NCI-H1105 (cell line): ENCODE measurements around the gene PPM1B.
"Not testable (repeated sequence)": the region's sequence is repeated elsewhere in the genome, so short reads cannot be mapped to it uniquely, and the experiment has no call there.

Source experiments
- DNase-seq: peaks from one replicate; lab custom pipeline; 2025; lab: John Stamatoyannopoulos, UW

PPM1B gene

GRCh38 chr2:44163777-44164176, 4.9 kb upstream of the PPM1B start:
- no peak for DNase-seq

- DNase-seq, result no peak
Observed at GRCh38 chr2:44164617-44165016, 4.1 kb upstream of the PPM1B start.

- DNase-seq, result no peak
Observed at GRCh38 chr2:44166096-44166495, 2.6 kb upstream of the PPM1B start.

GRCh38 chr2:44167311-44167907, 1.3 kb upstream of the PPM1B start:
- DNase-seq, result no peak

GRCh38 chr2:44167908-44168680, 581 bp upstream of the PPM1B start:
- DNase-seq, result peak; percentile 99

GRCh38 chr2:44169155-44169898, 652 bp downstream of the PPM1B start:
- DNase-seq, result no peak

- DNase-seq, result no peak
Observed at GRCh38 chr2:44170311-44170717, 1.6 kb downstream of the PPM1B start.

GRCh38 chr2:44171018-44171417, 2.3 kb downstream of the PPM1B start:
- no peak for DNase-seq

- DNase-seq, result not testable (repeated sequence)
Observed at GRCh38 chr2:44171442-44171841, 2.8 kb downstream of the PPM1B start.

GRCh38 chr2:44172576-44172975, 3.9 kb downstream of the PPM1B start:
- DNase-seq, result no peak

- no peak for DNase-seq
Observed at GRCh38 chr2:44178950-44179349, 10.3 kb downstream of the PPM1B start.

- DNase-seq, result no peak
Observed at GRCh38 chr2:44181648-44182047, 13.0 kb downstream of the PPM1B start.

GRCh38 chr2:44184106-44184505, 15.4 kb downstream of the PPM1B start:
- no peak for DNase-seq

GRCh38 chr2:44186810-44187209, 18.1 kb downstream of the PPM1B start:
- no peak for DNase-seq

- DNase-seq, result no peak
Observed at GRCh38 chr2:44187251-44187650, 18.6 kb downstream of the PPM1B start.

- DNase-seq, result no peak
Observed at GRCh38 chr2:44188696-44189095, 20.0 kb downstream of the PPM1B start.

- DNase-seq, result no peak
Observed at GRCh38 chr2:44189104-44189503, 20.4 kb downstream of the PPM1B start.

GRCh38 chr2:44190526-44190925, 21.9 kb downstream of the PPM1B start:
- no peak for DNase-seq

- no peak for DNase-seq
Observed at GRCh38 chr2:44191739-44192138, 23.1 kb downstream of the PPM1B start.

GRCh38 chr2:44192646-44193045, 24.0 kb downstream of the PPM1B start:
- no peak for DNase-seq

- no peak for DNase-seq
Observed at GRCh38 chr2:44195714-44196113, 27.0 kb downstream of the PPM1B start.

- DNase-seq, result no peak
Observed at GRCh38 chr2:44197816-44198215, 29.1 kb downstream of the PPM1B start.

- DNase-seq, result no peak
Observed at GRCh38 chr2:44200011-44200410, 31.3 kb downstream of the PPM1B start.
